Measurements from ENCODE around the gene SCGN.

DNA sequence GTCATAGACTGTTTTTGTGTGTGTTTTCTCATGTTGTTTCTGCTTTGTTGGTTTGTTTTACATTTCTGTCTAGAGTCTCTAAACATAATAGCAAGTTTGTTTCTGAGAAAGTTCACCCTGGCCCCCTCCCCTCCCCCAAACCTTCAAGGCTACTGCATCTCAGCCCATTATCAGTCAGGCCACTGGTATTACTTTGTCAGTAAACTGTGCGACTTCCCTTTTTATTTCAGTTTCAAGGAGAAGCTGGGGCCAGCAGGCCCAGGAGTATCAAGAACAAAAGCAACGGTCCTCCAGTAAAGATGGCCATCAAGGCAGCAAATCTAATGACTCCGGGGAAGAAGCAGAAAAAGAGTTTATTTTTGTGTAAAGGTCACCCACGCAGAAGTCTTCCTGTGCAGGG is 32.8 kb upstream of the SCGN start:
- TF ChIP-seq ZNF175 (CRISPR knock-in tag; IDR thresholded peaks at IDR 0.05; ENCODE audit: low read depth) (no peak), NKRF (IDR thresholded peaks at IDR 0.05; ENCODE audit: borderline replicate concordance) (no peak), ZNF785 (CRISPR knock-in tag; IDR thresholded peaks at IDR 0.05) (no peak)

All from K562 (cell line).